Coronary artery (tissue), 2 donors: Measurements from ENCODE around the gene NXN.

Experiments
- DNase-seq: peaks from one replicate; pipeline ENCODE4 v3.0.0-alpha.2; 2017; ENCODE audit warnings: low spot score
- H3K27ac ChIP-seq, 2 donors: fragments of 200-600 bp; sonication (generic); one replicate each; pipeline ENCODE4 v1.5.1; 2016 to 2019
- H3K4me3 ChIP-seq: fragments of 200-600 bp; sonication (generic); 2 replicates; pipeline ENCODE4 v1.5.1; 2016; ENCODE audit warnings: mild to moderate bottlenecking, moderate library complexity
- TF ChIP-seq, protein P1 (sequence below): fragments of 200-600 bp; sonication (generic); IDR thresholded peaks from one replicate; pipeline ENCODE4 v1.5.1; 2019; ENCODE audit warnings: antibody characterized with exemption

Gene NXN

DNA sequence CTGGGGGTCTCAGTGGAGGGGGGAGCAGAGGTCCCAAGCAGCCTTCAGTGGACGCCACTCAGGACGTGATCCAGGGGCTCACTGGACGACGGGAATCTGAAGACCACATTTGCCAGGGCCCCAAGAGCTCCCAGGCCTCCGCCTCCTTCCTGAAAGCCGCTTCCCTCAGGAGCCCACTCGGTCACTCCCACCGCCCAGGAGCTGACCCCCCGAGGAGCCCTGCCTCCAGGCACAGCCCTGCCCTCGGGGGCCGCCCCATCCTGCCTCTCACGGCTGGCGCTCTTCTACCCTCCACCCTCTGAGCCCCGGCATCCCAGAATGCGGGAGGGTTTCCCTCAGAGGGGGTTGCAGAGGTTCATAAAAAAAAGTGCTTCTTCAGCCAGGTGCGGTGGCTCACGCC is 41.6 kb upstream of the NXN start:
- Histone ChIP-seq H3K4me3 (no peak overlapping the region), H3K27ac (peak overlapping the region; percentile 86 to 98)
- no peak for DNase-seq
- TF ChIP-seq, protein P1, sequence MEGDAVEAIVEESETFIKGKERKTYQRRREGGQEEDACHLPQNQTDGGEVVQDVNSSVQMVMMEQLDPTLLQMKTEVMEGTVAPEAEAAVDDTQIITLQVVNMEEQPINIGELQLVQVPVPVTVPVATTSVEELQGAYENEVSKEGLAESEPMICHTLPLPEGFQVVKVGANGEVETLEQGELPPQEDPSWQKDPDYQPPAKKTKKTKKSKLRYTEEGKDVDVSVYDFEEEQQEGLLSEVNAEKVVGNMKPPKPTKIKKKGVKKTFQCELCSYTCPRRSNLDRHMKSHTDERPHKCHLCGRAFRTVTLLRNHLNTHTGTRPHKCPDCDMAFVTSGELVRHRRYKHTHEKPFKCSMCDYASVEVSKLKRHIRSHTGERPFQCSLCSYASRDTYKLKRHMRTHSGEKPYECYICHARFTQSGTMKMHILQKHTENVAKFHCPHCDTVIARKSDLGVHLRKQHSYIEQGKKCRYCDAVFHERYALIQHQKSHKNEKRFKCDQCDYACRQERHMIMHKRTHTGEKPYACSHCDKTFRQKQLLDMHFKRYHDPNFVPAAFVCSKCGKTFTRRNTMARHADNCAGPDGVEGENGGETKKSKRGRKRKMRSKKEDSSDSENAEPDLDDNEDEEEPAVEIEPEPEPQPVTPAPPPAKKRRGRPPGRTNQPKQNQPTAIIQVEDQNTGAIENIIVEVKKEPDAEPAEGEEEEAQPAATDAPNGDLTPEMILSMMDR, result no peak

DNA sequence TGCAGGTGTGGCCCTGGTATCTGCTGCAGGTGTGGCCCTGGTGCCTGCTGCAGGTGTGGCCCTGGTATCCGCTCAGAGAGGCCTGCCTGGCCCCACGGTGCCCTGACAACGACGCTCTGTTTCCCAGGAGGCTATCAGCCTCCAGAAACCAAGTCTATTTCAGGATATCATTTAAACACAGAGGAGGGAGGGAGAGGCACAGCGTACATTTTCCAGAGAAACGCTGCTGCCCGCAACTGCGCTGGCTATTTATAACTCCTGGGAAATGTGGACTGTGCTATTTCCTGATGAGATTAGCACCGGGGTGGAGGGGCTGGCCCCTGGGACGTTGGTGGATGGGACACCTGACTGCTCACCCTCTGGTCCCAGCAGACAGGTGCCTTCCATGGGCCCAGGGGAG is 39.9 kb upstream of the NXN start:
- TF ChIP-seq, protein P1, result no peak
- Histone ChIP-seq H3K27ac (peak overlapping the region; percentile 86 to 98), H3K4me3 (peak overlapping the region; percentile 45)
- DNase-seq, result peak; percentile 86

DNA sequence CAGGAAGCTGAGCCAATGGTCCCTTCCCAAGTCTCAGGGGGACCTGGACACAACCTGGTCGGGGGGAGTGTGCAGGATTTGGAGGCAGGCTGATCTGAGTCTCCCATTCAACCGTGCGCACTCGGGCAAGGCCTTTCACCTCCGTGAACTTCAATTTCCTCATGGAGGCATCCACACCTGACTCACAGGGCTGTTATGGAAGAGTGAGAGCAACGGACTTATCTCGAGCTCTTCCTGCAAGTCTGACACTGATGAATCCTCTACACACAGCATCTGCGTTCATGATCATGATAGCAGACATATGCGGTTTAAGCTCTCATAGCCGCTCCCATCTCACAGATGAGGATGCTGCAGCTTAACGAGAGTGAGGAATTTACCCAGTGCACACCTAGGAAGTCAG is 39.0 kb upstream of the NXN start:
- peak overlapping the region; percentile 86 to 98 for H3K27ac ChIP-seq

DNA sequence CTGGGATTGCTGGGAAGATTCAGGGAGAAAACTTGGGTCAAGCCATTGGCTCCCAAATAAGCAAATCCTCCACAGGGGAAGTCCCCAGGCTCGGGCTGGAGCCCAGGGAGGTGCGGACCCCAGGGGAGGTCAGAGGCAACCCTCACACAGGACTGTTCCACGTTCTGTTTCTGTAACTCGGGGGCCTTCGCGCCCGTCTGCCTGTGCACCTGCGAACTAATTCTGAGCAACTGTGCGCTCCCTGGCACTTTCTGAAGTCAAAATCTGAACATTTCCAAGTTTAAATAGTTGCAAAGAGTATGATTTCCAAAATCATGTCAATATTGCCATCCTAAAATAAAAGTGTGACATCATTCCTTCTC is 34.1 kb upstream of the NXN start:
- peak overlapping the region in 1 of 2 donors; percentile 18 for H3K27ac ChIP-seq
- no peak overlapping the region for H3K4me3 ChIP-seq
- DNase-seq, result peak; percentile 64
- TF ChIP-seq, protein P1, result no peak

More for the DNA sequence above, 39.0 kb upstream of the NXN start:
- no peak for DNase-seq
- H3K4me3 ChIP-seq, result no peak overlapping the region
- TF ChIP-seq, protein P1, result no peak

DNA sequence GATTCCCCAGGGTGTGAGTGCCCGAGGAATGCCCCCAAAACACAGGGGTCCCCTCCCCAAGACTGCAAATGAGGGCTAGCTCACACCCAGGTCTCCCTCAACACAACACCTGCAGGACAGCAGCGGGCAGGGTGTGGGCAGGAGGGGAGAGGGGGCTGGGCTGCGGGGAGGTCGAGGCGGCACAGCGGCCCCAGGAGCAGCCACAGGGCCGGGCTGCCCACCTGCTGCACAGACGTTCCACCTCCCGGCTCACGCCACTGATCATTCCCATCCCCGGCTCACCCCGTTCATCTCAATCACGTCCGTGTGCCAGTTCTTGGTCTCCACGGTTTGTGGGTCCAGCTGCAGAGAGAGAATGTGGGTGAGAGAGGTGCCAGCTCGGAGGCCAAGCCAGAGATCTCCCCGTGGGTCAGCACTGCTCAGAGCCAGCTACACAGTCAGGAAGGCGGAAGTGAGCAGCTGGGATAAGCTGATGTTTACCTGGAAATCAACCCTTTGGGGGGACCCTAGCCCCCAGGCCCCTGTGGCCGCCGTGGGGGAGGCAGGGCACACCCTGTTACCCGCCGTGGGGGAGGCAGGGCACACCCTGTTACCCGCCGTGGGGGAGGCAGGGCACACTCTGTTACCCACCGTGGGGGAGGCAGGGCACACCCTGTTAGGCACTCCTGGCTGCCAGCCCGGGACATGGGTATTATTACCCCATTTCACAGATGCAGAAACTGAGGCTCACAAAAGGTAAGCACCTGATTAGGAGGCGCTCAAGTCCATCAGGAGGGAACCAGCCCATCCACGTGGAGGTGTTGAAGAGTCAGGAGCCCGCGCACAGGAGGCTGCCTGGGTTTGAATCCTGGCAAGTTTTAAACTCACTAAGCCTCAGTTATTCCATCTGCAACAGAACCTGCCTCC is 33.5 kb upstream of the NXN start:
- no peak overlapping the region for H3K4me3 ChIP-seq

DNA sequence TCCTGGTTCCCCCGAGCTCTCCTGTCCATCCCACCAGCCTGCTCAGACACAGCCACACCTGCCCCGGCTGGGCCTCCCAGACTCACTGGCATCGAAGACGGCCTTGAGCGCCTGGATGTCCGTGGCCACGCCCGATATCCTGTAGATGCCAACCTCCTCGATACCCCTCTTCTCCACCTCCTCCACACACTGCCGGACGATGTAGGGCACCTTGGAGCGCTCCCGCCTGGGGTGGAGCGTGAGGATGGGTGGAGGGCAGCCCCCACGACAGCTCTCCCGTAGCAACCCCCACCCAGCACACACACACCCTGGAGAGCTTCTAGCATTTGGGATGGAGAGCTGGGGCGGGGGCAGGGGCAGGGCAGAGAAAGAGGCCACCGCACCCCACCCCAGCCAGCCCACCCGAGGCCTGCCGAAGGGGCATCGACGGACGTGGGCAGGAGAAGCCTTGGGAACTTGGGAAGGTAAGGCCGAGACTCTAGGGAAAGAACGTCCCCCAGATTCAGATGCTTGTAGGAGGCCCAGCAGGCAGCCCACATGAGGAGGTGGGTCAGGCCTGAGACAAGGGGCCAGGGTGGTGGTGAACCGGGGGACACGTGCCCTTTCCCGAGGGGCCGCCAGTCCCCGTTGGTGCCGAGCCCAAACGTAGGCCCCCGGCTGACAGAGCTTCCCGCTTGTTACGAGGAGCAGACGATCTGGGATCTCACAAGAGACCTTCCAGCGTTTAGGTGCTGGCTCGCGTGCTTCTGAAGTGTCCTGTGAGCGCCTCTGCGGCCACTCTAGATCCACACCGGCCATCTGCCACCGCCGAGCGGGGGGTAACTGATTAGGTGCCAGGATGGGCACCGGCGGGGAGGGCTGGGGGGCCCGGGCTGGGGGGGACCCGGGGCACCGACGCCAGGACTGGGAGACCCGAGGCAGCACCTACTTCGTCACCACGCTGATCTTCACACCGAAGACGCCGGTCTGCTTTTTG is 32.5 kb upstream of the NXN start:
- DNase-seq, result peak; percentile 71
- TF ChIP-seq, protein P1, result no peak
- H3K4me3 ChIP-seq, result no peak overlapping the region
- H3K27ac ChIP-seq, result peak overlapping the region; percentile 7 to 23

More for the DNA sequence above, 33.5 kb upstream of the NXN start:
- TF ChIP-seq, protein P1, result no peak
- peak; percentile 67 for DNase-seq
- H3K27ac ChIP-seq, result peak overlapping the region; percentile 10 to 18
